ENCODE results near the gene CPT1C. TPM values are rescaled to one million over a fixed set of nuclear protein-coding genes. Genes with fewer than 3 reads are reported as not detected.

CPT1C gene
- polyA plus RNA-seq, 1 donor from 2014 or later, result 204 TPM

DNA sequence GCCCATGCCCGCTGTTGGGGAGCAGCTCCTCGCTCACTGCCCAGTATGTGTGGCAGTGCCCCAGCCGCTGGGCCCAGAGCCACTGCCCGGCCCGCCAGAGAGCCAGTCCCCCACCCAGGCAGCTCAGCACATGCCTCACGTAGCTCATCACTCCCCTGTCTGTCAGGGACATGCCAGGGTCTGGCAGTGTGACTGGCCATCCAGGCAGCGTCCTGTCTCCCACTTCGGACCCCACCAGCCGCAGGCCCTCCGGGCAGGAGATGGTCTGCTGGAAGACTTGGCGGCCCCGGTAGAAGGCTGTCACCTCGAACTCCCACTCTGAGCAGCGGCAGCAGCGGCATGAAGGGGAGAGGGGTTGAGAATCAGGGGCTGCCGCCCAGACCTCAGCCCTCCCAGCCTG is 28.9 kb upstream of the CPT1C start:
- Histone ChIP-seq H3K27ac (ENCODE audit: low read length) (no peak overlapping the region), H3K9me2 (ENCODE audit: insufficient read depth, low read length) (no peaks in the 10 kb centered on the region), H3K4me3 (ENCODE audit: low read length) (no peak overlapping the region), H3K4me2 (ENCODE audit: low read length) (no peak overlapping the region), H3K9me3 (ENCODE audit: low read length) (no peaks in the 10 kb centered on the region), H3K79me2 (replicated peaks; ENCODE audit: insufficient read depth, low read length) (no peaks in the 10 kb centered on the region), H4K20me1 (ENCODE audit: insufficient read depth) (no peaks in the 10 kb centered on the region), H2AFZ (ENCODE audit: low read depth, low read length) (no peak overlapping the region), H3F3A (ENCODE audit: insufficient read depth, low read length, poor library complexity, severe bottlenecking) (no peaks in the 10 kb centered on the region), H3K27me3 (ENCODE audit: insufficient read depth, low read depth, low read length) (no peaks in the 10 kb centered on the region), H3K36me3 (ENCODE audit: insufficient read depth, low read length) (no peaks in the 10 kb centered on the region), H3K9ac (ENCODE audit: low read length) (no peak overlapping the region)
- TF ChIP-seq SMC3 (conservative IDR thresholded peaks at IDR 0.05; ENCODE audit: poor library complexity) (no peak), POLR2AphosphoS5 (IDR thresholded peaks at IDR 0.05) (no peak)

DNA sequence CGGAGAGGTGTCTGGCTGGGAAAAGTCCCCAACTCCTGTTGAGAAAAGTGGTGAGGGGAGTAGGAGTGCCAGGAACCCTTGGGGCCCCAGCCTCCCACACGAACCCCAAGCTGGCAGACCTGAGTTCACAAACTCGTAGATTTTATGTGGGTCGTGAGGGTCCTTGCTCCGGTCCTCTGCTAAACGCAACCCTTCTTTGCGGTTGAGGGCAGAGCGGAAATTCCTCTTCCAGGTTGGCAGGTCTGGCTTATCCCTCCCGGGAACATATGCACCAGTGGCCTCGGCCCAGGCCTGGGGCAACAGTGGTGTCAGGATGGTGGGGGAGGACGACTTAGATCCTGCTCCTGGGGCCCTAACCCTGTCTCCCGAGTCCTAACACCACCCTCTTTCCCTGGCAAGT is 27.7 kb upstream of the CPT1C start:
- Histone ChIP-seq H2AFZ (ENCODE audit: low read depth, low read length) (no peak overlapping the region), H4K20me1 (ENCODE audit: insufficient read depth) (no peaks in the 10 kb centered on the region), H3K4me3 (ENCODE audit: low read length) (no peak overlapping the region), H3K36me3 (ENCODE audit: insufficient read depth, low read length) (no peaks in the 10 kb centered on the region), H3F3A (ENCODE audit: insufficient read depth, low read length, poor library complexity, severe bottlenecking) (no peaks in the 10 kb centered on the region), H3K9ac (ENCODE audit: low read length) (no peak overlapping the region), H3K9me3 (ENCODE audit: low read length) (no peaks in the 10 kb centered on the region), H3K4me2 (ENCODE audit: low read length) (no peak overlapping the region), H3K9me2 (ENCODE audit: insufficient read depth, low read length) (no peaks in the 10 kb centered on the region), H3K27ac (ENCODE audit: low read length) (no peak overlapping the region), H3K27me3 (ENCODE audit: insufficient read depth, low read depth, low read length) (no peaks in the 10 kb centered on the region), H3K79me2 (replicated peaks; ENCODE audit: insufficient read depth, low read length) (no peaks in the 10 kb centered on the region)
- TF ChIP-seq SMC3 (conservative IDR thresholded peaks at IDR 0.05; ENCODE audit: poor library complexity), result no peak
- TF ChIP-seq, protein P1, sequence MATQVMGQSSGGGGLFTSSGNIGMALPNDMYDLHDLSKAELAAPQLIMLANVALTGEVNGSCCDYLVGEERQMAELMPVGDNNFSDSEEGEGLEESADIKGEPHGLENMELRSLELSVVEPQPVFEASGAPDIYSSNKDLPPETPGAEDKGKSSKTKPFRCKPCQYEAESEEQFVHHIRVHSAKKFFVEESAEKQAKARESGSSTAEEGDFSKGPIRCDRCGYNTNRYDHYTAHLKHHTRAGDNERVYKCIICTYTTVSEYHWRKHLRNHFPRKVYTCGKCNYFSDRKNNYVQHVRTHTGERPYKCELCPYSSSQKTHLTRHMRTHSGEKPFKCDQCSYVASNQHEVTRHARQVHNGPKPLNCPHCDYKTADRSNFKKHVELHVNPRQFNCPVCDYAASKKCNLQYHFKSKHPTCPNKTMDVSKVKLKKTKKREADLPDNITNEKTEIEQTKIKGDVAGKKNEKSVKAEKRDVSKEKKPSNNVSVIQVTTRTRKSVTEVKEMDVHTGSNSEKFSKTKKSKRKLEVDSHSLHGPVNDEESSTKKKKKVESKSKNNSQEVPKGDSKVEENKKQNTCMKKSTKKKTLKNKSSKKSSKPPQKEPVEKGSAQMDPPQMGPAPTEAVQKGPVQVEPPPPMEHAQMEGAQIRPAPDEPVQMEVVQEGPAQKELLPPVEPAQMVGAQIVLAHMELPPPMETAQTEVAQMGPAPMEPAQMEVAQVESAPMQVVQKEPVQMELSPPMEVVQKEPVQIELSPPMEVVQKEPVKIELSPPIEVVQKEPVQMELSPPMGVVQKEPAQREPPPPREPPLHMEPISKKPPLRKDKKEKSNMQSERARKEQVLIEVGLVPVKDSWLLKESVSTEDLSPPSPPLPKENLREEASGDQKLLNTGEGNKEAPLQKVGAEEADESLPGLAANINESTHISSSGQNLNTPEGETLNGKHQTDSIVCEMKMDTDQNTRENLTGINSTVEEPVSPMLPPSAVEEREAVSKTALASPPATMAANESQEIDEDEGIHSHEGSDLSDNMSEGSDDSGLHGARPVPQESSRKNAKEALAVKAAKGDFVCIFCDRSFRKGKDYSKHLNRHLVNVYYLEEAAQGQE (IDR thresholded peaks at IDR 0.05; ENCODE audit: borderline replicate concordance), result no peak
- no peak for TF ChIP-seq POLR2AphosphoS5 (IDR thresholded peaks at IDR 0.05)
- TF ChIP-seq MXI1 (conservative IDR thresholded peaks at IDR 0.05; ENCODE audit: poor library complexity, severe bottlenecking), result no peak
- no peak for TF ChIP-seq EZH2 (IDR thresholded peaks at IDR 0.05; ENCODE audit: borderline replicate concordance, insufficient read depth, low read length, poor library complexity, severe bottlenecking)
- TF ChIP-seq RAD21 (conservative IDR thresholded peaks at IDR 0.05), result no peak
- TF ChIP-seq EP300 (conservative IDR thresholded peaks at IDR 0.05; ENCODE audit: poor library complexity, severe bottlenecking), result no peak
- TF ChIP-seq TAF1 (IDR thresholded peaks at IDR 0.05; ENCODE audit: low read depth), result no peak
- TF ChIP-seq, protein P2, sequence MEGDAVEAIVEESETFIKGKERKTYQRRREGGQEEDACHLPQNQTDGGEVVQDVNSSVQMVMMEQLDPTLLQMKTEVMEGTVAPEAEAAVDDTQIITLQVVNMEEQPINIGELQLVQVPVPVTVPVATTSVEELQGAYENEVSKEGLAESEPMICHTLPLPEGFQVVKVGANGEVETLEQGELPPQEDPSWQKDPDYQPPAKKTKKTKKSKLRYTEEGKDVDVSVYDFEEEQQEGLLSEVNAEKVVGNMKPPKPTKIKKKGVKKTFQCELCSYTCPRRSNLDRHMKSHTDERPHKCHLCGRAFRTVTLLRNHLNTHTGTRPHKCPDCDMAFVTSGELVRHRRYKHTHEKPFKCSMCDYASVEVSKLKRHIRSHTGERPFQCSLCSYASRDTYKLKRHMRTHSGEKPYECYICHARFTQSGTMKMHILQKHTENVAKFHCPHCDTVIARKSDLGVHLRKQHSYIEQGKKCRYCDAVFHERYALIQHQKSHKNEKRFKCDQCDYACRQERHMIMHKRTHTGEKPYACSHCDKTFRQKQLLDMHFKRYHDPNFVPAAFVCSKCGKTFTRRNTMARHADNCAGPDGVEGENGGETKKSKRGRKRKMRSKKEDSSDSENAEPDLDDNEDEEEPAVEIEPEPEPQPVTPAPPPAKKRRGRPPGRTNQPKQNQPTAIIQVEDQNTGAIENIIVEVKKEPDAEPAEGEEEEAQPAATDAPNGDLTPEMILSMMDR (IDR thresholded peaks at IDR 0.05; ENCODE audit: poor library complexity, severe bottlenecking), result no peak
